Neuron (in vitro differentiated cells): ENCODE data around the gene CENPX.

Experiments
- H2AFZ ChIP-seq: one replicate; pipeline ENCODE4 v1.6.1; 2013; ENCODE audit warnings: low read depth, mild to moderate bottlenecking, inconsistent platforms, low read length, moderate library complexity
- H3K27me3 ChIP-seq: one replicate; pipeline ENCODE4 v1.6.1; 2013; ENCODE audit warnings: low read length; ENCODE audit not compliant: insufficient read depth
- H3K36me3 ChIP-seq: one replicate; pipeline ENCODE4 v1.6.1; 2013; ENCODE audit warnings: low read length; ENCODE audit not compliant: insufficient read depth
- H3K4me1 ChIP-seq: one replicate; pipeline ENCODE4 v1.6.1; 2013; ENCODE audit warnings: low read length; ENCODE audit not compliant: insufficient read depth
- H3K4me3 ChIP-seq: 2 replicates; pipeline ENCODE4 v1.5.1; 2013; ENCODE audit warnings: mild to moderate bottlenecking, low read length, moderate library complexity
- H3K9me3 ChIP-seq: one replicate; pipeline ENCODE4 v1.6.1; 2013; ENCODE audit warnings: low read length

CENPX gene

DNA sequence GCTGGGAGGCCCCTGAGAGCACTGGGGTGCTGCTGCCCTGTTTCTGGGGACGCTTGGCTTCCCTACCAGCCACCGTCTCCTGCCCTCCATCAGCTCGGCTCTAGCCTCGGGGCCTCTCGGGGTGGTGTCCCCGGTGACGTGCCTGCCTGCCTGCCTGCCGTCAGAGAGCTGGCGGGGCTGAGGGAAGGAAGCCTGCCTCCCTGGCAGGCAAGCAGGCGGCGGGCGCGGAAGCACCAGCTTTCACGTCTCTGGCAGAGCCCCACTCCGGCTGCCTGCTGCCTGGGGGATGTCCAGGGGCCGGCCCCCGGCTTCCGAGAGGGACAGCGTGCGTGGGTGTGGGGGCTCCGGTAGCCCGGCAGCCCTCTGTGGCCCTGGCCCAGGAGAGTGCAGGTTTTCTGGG, 9.3 kb downstream of the CENPX start:
- H3K4me3 ChIP-seq: no peak overlapping the region
- peaks cover 16% of the 10 kb centered on the region for H3K4me1 ChIP-seq
- peaks cover 8% of the 10 kb centered on the region for H3K36me3 ChIP-seq
- H3K9me3 ChIP-seq: no peaks in the 10 kb centered on the region
- H2AFZ ChIP-seq: no peak overlapping the region
- no peaks in the 10 kb centered on the region for H3K27me3 ChIP-seq

DNA sequence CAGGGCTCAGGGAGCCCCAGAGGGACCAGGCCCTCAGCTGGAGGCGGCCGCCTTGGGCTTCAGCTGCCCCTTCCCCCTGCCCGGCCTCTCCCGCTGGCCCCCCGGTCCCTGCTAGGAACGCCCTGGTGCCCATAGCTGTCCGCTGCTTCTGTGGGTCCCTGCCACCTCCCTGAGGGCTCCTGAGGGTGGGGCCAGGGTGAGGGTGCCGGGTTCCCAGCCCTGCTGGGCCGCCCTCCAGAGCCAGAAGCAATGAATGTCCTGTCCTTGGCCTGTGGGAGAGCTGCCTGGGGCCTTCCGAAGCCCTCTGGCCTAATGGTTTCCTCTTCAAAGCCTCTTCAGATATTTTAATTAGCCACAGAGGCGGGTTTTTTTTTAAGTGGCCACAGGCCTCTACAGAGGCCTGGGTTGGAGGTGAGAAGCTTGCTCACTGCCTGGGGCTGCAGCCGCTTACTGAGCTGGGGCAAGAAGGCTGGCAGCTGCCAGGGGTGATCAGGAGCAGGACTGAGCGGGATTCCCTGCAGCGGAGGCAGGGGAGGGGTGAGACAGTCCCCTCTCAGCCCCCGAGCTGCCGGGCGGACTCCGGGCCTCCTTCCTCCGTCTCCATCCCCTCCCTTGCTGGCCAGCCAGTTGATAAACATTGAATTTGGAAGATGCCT, 9.9 kb downstream of the CENPX start:
- peaks cover 16% of the 10 kb centered on the region for H3K4me1 ChIP-seq
- H3K9me3 ChIP-seq: no peaks in the 10 kb centered on the region
- H3K4me3 ChIP-seq: no peak overlapping the region
- H2AFZ ChIP-seq: no peak overlapping the region
- no peaks in the 10 kb centered on the region for H3K27me3 ChIP-seq
- peaks cover 5% of the 10 kb centered on the region for H3K36me3 ChIP-seq

DNA sequence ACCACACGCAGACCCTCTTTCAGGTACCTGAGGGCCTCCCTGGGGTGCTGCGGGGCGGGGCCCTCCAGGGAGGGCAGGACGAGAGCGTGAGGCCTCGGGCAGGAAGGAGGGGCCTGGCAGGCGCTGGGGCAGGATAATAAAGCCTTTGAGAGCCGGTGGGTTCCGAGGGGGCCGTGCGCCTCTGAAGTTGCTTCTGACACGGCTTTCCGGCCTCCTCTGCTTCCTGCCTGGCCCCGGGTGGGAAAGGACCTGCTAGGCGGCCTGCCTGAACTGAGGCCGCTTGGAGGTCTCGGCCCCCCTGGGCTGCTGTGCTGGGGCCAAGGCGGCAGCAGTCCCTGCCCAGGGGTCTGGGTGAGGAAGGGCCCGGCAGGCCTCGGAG, 10.4 kb downstream of the CENPX start:
- no peaks in the 10 kb centered on the region for H3K9me3 ChIP-seq
- peaks cover 16% of the 10 kb centered on the region for H3K4me1 ChIP-seq
- no peak overlapping the region for H3K4me3 ChIP-seq
- no peak overlapping the region for H2AFZ ChIP-seq
- no peaks in the 10 kb centered on the region for H3K27me3 ChIP-seq
- peaks cover 5% of the 10 kb centered on the region for H3K36me3 ChIP-seq

DNA sequence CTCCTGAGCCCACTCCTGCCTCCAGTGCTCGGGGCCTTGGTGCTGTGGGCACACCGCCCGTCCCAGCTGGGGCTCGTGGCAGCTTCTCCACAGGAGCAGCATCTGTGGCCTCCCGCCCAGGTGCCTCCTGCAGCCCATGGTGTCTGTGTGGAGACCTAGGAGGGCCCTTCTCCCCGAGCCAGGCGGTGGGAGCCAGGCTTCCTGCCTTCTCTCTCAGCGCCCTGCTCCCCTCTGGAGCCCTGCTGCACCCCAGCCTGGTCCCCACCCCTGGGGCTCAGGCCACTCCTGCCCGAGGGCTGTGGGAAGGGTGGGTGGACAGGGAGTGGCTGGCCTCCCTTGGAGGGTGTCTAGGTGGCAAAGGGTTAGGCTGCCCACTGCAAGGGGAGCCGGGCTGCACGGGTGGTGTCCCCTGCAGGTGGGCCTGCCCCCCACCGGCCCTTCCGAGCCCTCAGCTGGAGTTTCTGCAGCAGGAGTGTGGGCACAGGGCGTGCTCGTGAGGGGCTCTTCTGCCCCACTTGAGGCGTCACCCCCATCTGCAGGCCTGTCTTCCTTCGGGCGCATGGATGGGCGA, 11.0 kb downstream of the CENPX start:
- Histone ChIP-seq H3K4me3 (no peak overlapping the region), H3K27me3 (no peaks in the 10 kb centered on the region), H3K9me3 (no peaks in the 10 kb centered on the region), H3K4me1 (peaks cover 16% of the 10 kb centered on the region), H3K36me3 (peaks cover 5% of the 10 kb centered on the region), H2AFZ (no peak overlapping the region)

DNA sequence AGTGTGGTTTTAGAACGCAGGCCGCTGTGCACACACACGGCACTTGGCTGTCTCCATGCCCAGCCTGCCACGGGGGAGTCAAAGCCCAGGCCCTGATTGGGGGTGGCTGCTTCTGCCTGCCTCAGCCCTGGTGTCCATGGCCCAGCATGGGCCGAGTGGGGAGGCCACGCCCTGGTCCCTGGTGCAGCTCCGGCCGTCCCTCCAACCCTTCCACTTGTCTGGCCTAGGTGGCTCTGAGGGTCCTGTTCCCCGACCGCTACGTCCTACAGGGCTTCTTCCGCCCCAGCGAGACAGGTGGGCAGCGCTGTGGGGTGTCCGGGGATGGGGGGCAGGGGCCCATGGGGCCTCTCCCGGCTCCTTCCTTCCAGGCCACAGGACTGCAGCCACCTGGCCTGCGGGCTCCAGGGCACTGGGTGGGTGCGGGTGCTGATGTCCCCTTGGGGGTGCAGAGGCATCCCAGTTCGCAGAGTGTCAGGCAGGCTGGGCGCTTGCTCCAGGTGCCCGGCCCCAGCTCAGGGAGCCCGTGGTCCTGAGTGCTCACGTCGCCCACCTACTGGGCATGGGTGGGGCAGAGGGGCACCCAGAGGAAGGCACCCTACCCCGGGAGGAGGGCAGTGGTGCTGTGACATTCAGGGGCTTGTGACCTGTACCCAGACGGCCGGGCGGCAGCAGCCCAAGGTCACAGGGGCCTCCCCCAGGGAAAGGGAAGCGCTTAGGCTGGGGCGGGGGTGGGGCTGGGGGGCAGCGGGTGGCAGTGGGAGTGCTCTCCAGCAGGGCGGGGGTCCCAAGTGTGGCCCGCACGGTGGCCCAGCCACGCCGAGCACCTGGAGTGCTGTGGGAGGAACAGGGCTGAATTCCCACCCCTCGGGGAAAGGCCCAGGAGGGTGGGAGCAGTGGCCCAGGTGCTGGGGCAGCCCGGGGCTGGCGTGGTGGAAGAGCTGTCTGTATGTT, 11.8 kb downstream of the CENPX start:
- peaks cover 5% of the 10 kb centered on the region for H3K36me3 ChIP-seq
- H3K27me3 ChIP-seq: no peaks in the 10 kb centered on the region
- H3K4me3 ChIP-seq: no peak overlapping the region
- no peak overlapping the region for H2AFZ ChIP-seq
- H3K4me1 ChIP-seq: peaks cover 16% of the 10 kb centered on the region
- H3K9me3 ChIP-seq: no peaks in the 10 kb centered on the region

DNA sequence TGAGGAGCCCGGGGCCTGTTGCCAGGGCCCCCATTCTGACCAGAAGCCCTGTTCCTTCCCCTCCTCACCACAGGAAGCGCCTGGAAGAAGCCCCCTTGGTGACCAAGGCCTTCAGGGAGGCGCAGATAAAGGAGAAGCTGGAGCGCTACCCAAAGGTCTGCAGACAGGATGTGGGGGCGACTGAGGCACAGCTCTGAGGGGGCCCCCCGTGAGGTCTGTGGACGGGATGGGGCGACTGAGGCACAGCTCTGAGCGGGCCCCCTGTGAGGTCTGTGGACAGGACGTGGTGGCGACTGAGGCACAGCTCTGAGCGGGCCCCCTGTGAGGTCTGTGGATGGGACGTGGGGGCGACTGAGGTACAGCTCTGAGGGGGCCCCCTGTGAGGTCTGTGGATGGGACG, 13.3 kb downstream of the CENPX start:
- Histone ChIP-seq H3K4me3 (no peak overlapping the region), H3K4me1 (peaks cover 10% of the 10 kb centered on the region), H3K36me3 (peaks cover 5% of the 10 kb centered on the region), H3K9me3 (no peaks in the 10 kb centered on the region), H2AFZ (no peak overlapping the region), H3K27me3 (no peaks in the 10 kb centered on the region)

DNA sequence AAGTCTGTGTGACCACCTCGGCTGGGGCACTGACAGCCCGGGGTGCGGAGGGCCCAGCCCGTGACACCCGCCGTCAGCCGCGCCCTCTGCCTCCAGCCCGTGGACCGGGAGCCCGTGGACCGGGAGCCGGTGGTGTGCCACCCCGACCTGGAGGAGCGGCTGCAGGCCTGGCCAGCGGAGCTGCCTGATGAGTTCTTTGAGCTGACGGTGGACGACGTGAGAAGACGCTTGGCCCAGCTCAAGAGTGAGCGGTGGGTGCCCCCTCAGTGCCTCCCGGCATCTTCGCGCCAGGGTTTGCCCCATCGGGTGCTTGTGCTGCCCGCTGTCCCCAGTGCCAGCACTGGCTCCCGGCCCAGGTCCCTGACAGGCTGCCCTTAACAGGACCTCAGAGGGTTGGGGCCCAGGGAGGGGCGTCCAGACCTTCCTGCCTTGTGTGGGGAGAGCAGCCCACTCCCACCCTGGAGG, 13.7 kb downstream of the CENPX start:
- H3K4me1 ChIP-seq: peaks cover 10% of the 10 kb centered on the region
- H3K36me3 ChIP-seq: peaks cover 5% of the 10 kb centered on the region
- H3K9me3 ChIP-seq: no peaks in the 10 kb centered on the region
- H3K4me3 ChIP-seq: no peak overlapping the region
- H3K27me3 ChIP-seq: no peaks in the 10 kb centered on the region
- no peak overlapping the region for H2AFZ ChIP-seq

DNA sequence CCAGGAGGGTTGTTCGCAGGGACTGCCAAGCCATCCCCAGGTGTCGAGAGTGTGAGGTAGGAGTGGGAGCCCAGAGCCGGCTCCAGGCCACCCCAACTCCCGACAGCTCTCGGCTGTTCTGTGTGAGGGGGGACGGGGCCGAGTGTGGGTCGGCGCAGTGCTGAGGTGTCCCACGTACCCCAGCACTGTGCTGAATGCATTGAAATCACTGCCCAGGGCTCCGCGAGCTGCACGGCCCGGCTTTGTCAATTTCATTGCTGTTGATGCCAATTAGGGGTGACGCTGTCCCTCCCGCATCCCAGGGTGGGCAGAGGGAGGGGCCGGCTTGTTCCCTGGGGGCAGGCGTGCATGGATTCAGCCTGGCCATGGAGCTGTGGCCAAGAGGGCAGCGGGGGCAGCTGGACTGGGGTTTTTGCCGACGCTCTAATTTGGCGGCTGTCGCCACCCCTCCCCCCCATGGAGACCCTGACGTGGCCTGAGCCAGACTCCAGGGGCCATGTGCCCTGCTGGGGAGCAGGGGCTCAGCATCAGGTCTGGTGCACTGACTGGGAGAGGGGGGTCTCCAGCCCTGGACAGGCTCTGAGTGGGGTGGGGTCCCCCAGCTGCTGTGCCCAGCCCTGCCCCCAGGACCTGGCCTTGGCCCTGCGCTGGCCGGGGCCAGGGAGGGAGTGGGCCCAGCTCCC, 14.3 kb downstream of the CENPX start:
- H3K36me3 ChIP-seq: peaks cover 5% of the 10 kb centered on the region
- no peaks in the 10 kb centered on the region for H3K9me3 ChIP-seq
- H3K4me3 ChIP-seq: no peak overlapping the region
- no peak overlapping the region for H2AFZ ChIP-seq
- peaks cover 16% of the 10 kb centered on the region for H3K4me1 ChIP-seq
- no peaks in the 10 kb centered on the region for H3K27me3 ChIP-seq

DNA sequence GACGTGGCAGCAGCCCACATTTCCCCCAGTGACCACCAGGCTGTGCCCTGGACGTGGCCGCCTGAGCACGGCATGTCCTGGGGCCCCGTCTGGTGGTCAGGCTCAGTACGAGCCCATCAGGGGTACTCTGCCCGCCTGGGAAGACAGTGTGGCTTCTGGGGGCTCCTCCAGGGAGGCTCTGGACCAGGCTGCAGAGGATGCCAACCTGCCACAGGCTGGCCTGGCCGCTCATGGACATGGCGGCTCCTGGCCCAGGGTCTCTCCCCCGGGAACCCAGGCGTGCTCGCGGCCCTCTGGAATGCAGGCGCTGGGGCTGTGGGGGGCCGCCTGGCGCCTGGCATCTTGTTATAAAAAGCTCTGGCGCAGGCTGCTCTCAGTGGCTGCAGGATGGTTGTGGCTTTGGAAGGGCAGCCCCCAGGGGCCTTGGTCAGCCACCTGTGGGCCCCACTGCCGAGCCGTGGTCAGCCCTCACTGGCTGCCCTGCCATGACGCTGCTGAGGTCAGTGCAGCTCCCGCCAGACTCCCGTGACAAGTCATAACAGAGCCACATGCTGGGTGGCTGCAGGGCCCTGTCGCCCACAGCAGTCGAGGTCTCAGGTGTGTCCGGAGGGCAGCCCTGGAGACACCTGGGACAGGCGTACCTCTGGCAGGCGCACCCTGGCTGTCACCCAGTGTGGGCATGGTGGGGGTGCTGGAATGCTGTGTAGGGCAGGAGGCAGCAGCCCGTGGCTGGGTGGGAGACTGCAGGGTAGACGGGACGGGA, 15.0 kb downstream of the CENPX start:
- H3K9me3 ChIP-seq: no peaks in the 10 kb centered on the region
- H3K36me3 ChIP-seq: peaks cover 5% of the 10 kb centered on the region
- H2AFZ ChIP-seq: no peak overlapping the region
- no peaks in the 10 kb centered on the region for H3K27me3 ChIP-seq
- peaks cover 15% of the 10 kb centered on the region for H3K4me1 ChIP-seq
- H3K4me3 ChIP-seq: no peak overlapping the region

DNA sequence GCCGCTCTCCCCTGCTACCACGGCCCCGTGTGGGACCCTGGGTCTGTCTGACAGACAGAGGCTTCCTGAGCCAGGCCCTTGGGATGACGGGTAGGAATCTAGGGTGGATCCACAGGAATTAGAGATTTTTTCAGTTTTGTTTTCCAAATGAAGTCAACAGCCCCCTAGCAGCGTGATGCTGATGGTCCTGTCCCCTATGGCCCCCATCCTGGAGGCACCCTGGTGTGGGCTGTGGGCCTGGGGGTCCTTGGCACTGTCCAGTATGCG, 15.5 kb downstream of the CENPX start:
- Histone ChIP-seq H3K9me3 (no peaks in the 10 kb centered on the region), H3K4me1 (peaks cover 10% of the 10 kb centered on the region), H2AFZ (no peak overlapping the region), H3K4me3 (no peak overlapping the region), H3K27me3 (no peaks in the 10 kb centered on the region), H3K36me3 (peaks cover 5% of the 10 kb centered on the region)

DNA sequence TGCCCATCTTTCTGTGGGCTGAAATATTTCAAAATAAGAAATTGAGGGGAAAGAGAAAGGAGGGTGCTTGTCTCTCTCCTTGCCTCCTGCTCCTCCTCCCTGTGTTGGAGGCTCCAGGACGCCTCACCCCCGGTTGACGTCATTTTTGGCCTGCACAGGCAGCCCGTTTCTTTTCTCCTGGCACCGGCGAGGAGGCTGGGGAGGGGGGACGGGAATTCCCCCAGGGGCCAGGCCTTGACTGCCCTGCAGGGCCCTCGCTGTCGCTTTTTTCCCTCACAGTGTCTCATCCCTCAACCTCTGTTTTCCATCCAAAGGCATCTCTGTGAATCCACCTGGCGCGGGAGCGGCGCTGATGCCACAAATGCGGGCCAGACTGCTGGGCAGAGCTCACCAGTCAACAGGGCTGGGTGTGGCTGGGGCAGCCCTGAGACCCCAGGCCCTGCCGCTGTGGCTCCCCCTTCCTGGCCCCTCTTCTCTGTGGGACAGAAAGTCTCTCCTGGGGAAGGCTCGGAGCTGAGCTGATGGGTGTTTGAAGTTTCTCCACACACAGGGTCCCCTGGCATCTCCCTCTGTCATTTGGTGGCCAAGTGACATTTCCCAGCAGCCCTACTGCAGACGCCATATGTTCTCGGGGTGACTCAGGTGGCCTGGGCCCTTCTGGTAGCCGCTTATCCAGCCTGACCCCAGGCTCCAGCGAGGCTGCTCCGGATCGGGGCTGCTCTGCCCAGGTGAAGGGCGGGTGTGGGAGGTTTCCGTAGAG, 16.0 kb downstream of the CENPX start:
- H3K9me3 ChIP-seq: no peaks in the 10 kb centered on the region
- no peaks in the 10 kb centered on the region for H3K27me3 ChIP-seq
- peaks cover 10% of the 10 kb centered on the region for H3K4me1 ChIP-seq
- no peak overlapping the region for H2AFZ ChIP-seq
- H3K36me3 ChIP-seq: peaks cover 3% of the 10 kb centered on the region
- no peak overlapping the region for H3K4me3 ChIP-seq

DNA sequence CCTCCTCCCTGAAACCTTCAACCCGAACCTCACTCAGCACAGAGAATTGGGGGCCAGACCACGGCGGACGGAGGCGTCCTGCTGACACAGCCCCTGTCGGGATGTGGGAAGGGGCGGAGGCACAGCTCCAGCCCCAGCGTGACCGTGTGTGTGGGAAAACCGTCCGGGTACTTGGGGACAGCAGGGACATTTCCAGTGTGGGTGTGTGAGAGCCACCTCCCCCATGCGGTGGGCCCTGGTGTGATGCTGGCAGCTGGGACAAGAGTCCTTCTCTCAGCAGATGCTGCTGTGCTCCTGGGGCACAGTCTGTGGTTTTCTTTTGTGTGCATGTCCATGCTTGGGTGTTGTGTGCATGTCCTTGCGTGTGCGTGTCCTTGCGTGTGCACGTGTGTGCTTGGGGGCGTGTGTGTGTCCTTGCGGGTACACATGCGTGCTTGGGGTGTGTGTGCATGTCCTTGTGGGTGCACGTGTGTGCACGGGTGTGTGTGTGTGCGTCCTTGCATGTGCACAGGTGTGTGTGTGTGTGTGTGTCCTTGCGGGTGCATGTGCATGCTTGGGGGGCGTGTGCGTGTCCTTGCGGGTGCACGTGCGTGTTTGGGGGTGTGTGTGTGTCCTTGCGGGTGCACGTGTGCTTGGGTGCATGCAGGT, 16.9 kb downstream of the CENPX start:
- no peaks in the 10 kb centered on the region for H3K36me3 ChIP-seq
- H2AFZ ChIP-seq: no peak overlapping the region
- no peaks in the 10 kb centered on the region for H3K9me3 ChIP-seq
- H3K4me3 ChIP-seq: no peak overlapping the region
- H3K4me1 ChIP-seq: peaks cover 10% of the 10 kb centered on the region
- no peaks in the 10 kb centered on the region for H3K27me3 ChIP-seq
